SK-N-SH (cell line): ENCODE measurements around the gene MTF1. TPM values are rescaled to one million over a fixed set of nuclear protein-coding genes. Genes with fewer than 3 reads are reported as not detected.

Experiments
- CTCF ChIA-PET: fragments of 300-600, 350-600 bp; formaldehyde crosslinking; extraction: SDS; loops from one replicate; lab custom pipeline; 2021; lab: Yijun Ruan, JAX
- POLR2A ChIA-PET: fragments of 350-600 bp; sonication (Branson Sonifier 250); formaldehyde crosslinking; extraction: SDS; loops from one replicate; lab custom pipeline; 2020; ENCODE audit warnings: antibody characterized with exemption, inconsistent platforms; lab: Yijun Ruan, JAX
- DNase-seq: peaks from one replicate; pipeline ENCODE4 v3.0.0; 2012
- H2AFZ ChIP-seq: fragments of 200-600 bp; sonication (generic); 2 replicates; pipeline ENCODE4 v1.8.1; 2016; ENCODE audit warnings: antibody characterized with exemption, mild to moderate bottlenecking, low read depth
- H3F3A ChIP-seq: fragments of 200-600 bp; sonication (generic); replicated peaks from 2 replicates; pipeline ENCODE3; 2016; ENCODE audit warnings: antibody characterized with exemption, mild to moderate bottlenecking; ENCODE audit not compliant: insufficient read depth
- H3K27ac ChIP-seq, 2 experiments: fragments of 200-500 bp in 1 of 2; fragments of 200-600 bp in 1 of 2; sonication (Bioruptor generic) in 1 of 2; sonication (generic), shearing (Covaris generic) in 1 of 2; 2 replicates each; pipeline versions ENCODE4 v1.5.1 to v1.6.1; 2014 to 2016; ENCODE audit warnings: low read depth in 2 of 2, inconsistent platforms in 1 of 2, low read length in 1 of 2, mild to moderate bottlenecking in 1 of 2, mixed read lengths in 1 of 2
- H3K27me3 ChIP-seq: fragments of 200-600 bp; sonication (generic), shearing (Covaris generic); 2 replicates; pipeline ENCODE4 v1.6.1; 2016; ENCODE audit warnings: mixed run types; ENCODE audit not compliant: insufficient read depth
- H3K36me3 ChIP-seq, 2 experiments: fragments of 200-500 bp in 1 of 2; fragments of 200-600 bp in 1 of 2; sonication (Bioruptor generic) in 1 of 2; sonication (generic) in 1 of 2; replicated peaks in 1 of 2; 2 replicates each; pipeline versions ENCODE3 to v1.5.1; 2014 to 2016; ENCODE audit warnings: low read length in 1 of 2, mild to moderate bottlenecking in 1 of 2; ENCODE audit not compliant: insufficient read depth in 2 of 2, control insufficient read depth in 1 of 2
- H3K4me1 ChIP-seq, 2 experiments: fragments of 200-500 bp in 1 of 2; fragments of 200-600 bp in 1 of 2; sonication (Bioruptor generic) in 1 of 2; sonication (generic), shearing (Covaris generic) in 1 of 2; 2 replicates each; pipeline versions ENCODE4 v1.5.1 to v1.6.1; 2014 to 2016; ENCODE audit warnings: low read depth in 1 of 2, low read length in 1 of 2, mixed run types in 1 of 2; ENCODE audit not compliant: insufficient read depth in 2 of 2, control insufficient read depth in 1 of 2
- H3K4me2 ChIP-seq: fragments of 200-600 bp; sonication (generic), shearing (Covaris generic); 2 replicates; pipeline ENCODE4 v1.6.1; 2017; ENCODE audit warnings: mixed run types
- H3K4me3 ChIP-seq, 2 experiments: fragments of 200-500 bp in 1 of 2; fragments of 200-600 bp in 1 of 2; sonication (Bioruptor generic) in 1 of 2; sonication (generic), shearing (Covaris generic) in 1 of 2; 2 replicates each; pipeline versions ENCODE4 v1.5.1 to v1.8.1; 2014 to 2016; ENCODE audit warnings: low read depth in 2 of 2, inconsistent platforms in 1 of 2, low read length in 1 of 2, mild to moderate bottlenecking in 1 of 2, mixed read lengths in 1 of 2, moderate library complexity in 1 of 2
- H3K79me2 ChIP-seq: fragments of 200-600 bp; sonication (generic); 2 replicates; pipeline ENCODE4 v1.8.1; 2017; ENCODE audit warnings: mild to moderate bottlenecking; ENCODE audit not compliant: insufficient read depth
- H3K9ac ChIP-seq: fragments of 200-600 bp; sonication (generic); 2 replicates; pipeline ENCODE4 v1.6.1; 2017; ENCODE audit warnings: mixed run types
- H3K9me2 ChIP-seq: fragments of 200-600 bp; sonication (generic); 2 replicates; pipeline ENCODE4 v1.6.1; 2017; ENCODE audit warnings: mixed run types
- H3K9me3 ChIP-seq: fragments of 200-600 bp; sonication (generic); 2 replicates; pipeline ENCODE4 v1.6.1; 2017; ENCODE audit warnings: mixed run types, mild to moderate bottlenecking, moderate library complexity
- H4K20me1 ChIP-seq: fragments of 200-600 bp; sonication (generic); 2 replicates; pipeline ENCODE4 v1.6.1; 2017; ENCODE audit warnings: mild to moderate bottlenecking, mixed run types; ENCODE audit not compliant: insufficient read depth
- MXI1 ChIP-seq: IDR thresholded peaks from 2 replicates; pipeline ENCODE4 v1.6.1; 2012; ENCODE audit warnings: mild to moderate bottlenecking, low read depth, low read length, improper control_type of control experiment
- RFX5 ChIP-seq: IDR thresholded peaks from 2 replicates; pipeline ENCODE4 v1.6.1; 2012; ENCODE audit warnings: mild to moderate bottlenecking, improper control_type of control experiment, low read length
- SIN3A ChIP-seq: IDR thresholded peaks from 2 replicates; pipeline ENCODE4 v1.6.1; 2012; ENCODE audit warnings: low read depth, mild to moderate bottlenecking, low read length, moderate library complexity, borderline replicate concordance
- TCF12 ChIP-seq: IDR thresholded peaks from 2 replicates; pipeline ENCODE4 v1.4.0; 2012
- WGBS: methylation state at CpG from one replicate; pipeline ENCODE4 v1.1.6; 2017; ENCODE audit warnings: low lambda C conversion rate; 5-methylcytosine and 5-hydroxymethylcytosine counted together
- polyA plus RNA-seq, 3 experiments: library from polyadenylated mRNA; depleted of rRNA; stranded (reverse); fragments of >200 nt; gene quantifications; 2 replicates each; pipeline ENCODE4 v1.2.3, GENCODE V29; 2012
- TF ChIP-seq, protein P1 (sequence below): fragments of 150-350 bp; IDR thresholded peaks from 2 replicates; pipeline ENCODE4 v1.6.1; 2016; ENCODE audit warnings: mild to moderate bottlenecking, low read depth, low read length
- TF ChIP-seq, protein P2 (sequence below): fragments of 200-600 bp; sonication (generic); IDR thresholded peaks from 2 replicates; pipeline ENCODE4 v1.6.1; 2017; ENCODE audit warnings: antibody characterized with exemption, mild to moderate bottlenecking, moderate library complexity
- TF ChIP-seq, protein P3 (sequence below): IDR thresholded peaks from 2 replicates; pipeline ENCODE4 v1.4.0; 2012; ENCODE audit warnings: low read depth, borderline replicate concordance
- TF ChIP-seq, protein P4 (sequence below): IDR thresholded peaks from 2 replicates; pipeline ENCODE4 v1.6.1; 2012; ENCODE audit warnings: mild to moderate bottlenecking, low read depth, low read length, moderate library complexity

MTF1 gene
- polyA plus RNA-seq, 1 of the 3 experiments (the other 2 are of a cell fraction): 5.0 TPM

DNA sequence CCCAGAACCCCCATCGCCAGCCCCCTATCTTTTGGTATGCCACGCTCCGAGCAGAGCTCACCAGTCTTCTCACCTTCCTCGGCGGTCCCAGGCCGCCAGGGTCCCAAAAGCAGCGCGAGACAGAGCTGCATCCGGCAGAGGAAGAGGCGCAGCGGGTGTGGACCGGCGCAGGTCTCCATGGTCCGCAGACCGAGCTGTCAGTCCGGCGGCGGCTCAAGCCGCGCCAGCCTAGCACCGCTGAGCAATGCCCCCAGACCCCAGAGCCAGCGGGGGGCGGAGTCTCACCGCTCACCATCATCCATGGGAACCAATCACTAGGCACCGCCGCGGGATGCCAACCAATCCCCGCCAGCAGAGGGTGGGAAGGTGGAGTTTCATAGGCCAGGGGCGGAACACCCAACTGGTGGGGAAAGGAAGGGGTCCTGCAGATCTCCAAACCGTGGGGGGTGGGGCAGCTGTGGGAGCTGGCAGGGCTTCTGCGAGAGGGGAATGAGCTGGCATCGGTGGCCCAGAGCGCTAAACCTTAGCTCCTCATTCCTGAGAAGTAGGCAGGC, 94.4 kb downstream of the MTF1 start, which contains the start of gene EPHA10:
Gene EPHA10 (minus strand): TSS at position 233 of the 554 bp plus-strand sequence. CDS start 54 bp downstream, at position 179.
- H3K9ac ChIP-seq: no peak within 1 kb of the TSS
- H3K4me1 ChIP-seq: peaks cover 0 to 13% of the 10 kb centered on the region in 2 experiments; a peak in 1 of 4 replicates
- H4K20me1 ChIP-seq: 0 out of 2 replicates have a peak, but pooled peaks cover 3% of the 10 kb centered on the region
- H2AFZ ChIP-seq: no peak within 1 kb of the TSS
- H3K9me3 ChIP-seq: no peaks in the 10 kb centered on the region
- H3K4me3 ChIP-seq: peak within 1 kb of the TSS in 1 of 2 experiments; percentile 42; a peak in 2 of 4 replicates
- DNase-seq: peak; percentile 97
- WGBS: 7% methylated on average over 24 of the region's 33 CpGs
- no peaks in the 10 kb centered on the region for H3F3A ChIP-seq
- H3K79me2 ChIP-seq: no peaks in the 10 kb centered on the region
- no peaks in the 10 kb centered on the region for H3K9me2 ChIP-seq
- peaks cover 40% of the 10 kb centered on the region for H3K27me3 ChIP-seq
- H3K36me3 ChIP-seq: no peaks in the 10 kb centered on the region
- ChIA-PET CTCF (interaction anchor here (0.5 to 2.4 kb wide), 15 partner anchors 10 to 1347 kb away, joined by 3 to 11 read pairs (median 6); partner anchors contain the start of genes C1orf122, MEAF6, MTF1 and YRDC), POLR2A (interaction anchor here (0.7 to 2.1 kb wide), 5 partner anchors 21 to 73 kb away, joined by 3 to 6 read pairs (median 5); partner anchors contain the start of genes C1orf122, CDCA8 and YRDC)
- no peak for TF ChIP-seq TCF12
- TF ChIP-seq, protein P1, sequence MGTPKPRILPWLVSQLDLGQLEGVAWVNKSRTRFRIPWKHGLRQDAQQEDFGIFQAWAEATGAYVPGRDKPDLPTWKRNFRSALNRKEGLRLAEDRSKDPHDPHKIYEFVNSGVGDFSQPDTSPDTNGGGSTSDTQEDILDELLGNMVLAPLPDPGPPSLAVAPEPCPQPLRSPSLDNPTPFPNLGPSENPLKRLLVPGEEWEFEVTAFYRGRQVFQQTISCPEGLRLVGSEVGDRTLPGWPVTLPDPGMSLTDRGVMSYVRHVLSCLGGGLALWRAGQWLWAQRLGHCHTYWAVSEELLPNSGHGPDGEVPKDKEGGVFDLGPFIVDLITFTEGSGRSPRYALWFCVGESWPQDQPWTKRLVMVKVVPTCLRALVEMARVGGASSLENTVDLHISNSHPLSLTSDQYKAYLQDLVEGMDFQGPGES: no peak
- TF ChIP-seq RFX5: peak; percentile 57; the same call in 1 of the 2 replicates
- TF ChIP-seq, protein P2, sequence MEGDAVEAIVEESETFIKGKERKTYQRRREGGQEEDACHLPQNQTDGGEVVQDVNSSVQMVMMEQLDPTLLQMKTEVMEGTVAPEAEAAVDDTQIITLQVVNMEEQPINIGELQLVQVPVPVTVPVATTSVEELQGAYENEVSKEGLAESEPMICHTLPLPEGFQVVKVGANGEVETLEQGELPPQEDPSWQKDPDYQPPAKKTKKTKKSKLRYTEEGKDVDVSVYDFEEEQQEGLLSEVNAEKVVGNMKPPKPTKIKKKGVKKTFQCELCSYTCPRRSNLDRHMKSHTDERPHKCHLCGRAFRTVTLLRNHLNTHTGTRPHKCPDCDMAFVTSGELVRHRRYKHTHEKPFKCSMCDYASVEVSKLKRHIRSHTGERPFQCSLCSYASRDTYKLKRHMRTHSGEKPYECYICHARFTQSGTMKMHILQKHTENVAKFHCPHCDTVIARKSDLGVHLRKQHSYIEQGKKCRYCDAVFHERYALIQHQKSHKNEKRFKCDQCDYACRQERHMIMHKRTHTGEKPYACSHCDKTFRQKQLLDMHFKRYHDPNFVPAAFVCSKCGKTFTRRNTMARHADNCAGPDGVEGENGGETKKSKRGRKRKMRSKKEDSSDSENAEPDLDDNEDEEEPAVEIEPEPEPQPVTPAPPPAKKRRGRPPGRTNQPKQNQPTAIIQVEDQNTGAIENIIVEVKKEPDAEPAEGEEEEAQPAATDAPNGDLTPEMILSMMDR: no peak
- TF ChIP-seq, protein P3, sequence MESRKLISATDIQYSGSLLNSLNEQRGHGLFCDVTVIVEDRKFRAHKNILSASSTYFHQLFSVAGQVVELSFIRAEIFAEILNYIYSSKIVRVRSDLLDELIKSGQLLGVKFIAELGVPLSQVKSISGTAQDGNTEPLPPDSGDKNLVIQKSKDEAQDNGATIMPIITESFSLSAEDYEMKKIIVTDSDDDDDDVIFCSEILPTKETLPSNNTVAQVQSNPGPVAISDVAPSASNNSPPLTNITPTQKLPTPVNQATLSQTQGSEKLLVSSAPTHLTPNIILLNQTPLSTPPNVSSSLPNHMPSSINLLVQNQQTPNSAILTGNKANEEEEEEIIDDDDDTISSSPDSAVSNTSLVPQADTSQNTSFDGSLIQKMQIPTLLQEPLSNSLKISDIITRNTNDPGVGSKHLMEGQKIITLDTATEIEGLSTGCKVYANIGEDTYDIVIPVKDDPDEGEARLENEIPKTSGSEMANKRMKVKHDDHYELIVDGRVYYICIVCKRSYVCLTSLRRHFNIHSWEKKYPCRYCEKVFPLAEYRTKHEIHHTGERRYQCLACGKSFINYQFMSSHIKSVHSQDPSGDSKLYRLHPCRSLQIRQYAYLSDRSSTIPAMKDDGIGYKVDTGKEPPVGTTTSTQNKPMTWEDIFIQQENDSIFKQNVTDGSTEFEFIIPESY: no peak
- H3K27ac ChIP-seq: no peak within 1 kb of the TSS; a peak in 1 of 4 replicates
- peak within 1 kb of the TSS; percentile 24; the same call in 1 of the 2 replicates for H3K4me2 ChIP-seq

DNA sequence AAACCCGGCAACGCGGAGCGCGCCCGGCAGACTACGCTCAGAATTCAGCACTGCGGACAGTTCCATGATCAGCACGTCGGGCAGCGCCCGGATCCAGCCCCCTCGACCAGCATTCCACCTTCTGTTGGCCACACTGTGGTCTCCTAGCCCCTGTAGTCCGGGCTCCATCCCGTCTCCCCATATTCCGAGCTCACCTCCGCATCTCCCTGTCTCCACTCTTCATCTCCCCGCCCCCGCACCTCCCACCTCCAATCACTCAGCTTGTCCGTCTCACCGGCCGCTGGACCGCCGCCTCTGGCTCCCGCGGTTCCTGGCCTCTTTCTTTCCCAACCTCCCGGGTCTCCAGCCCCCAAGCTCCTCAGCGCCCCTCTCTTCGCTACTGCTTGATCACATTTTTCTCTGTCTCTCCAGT, 95.0 kb downstream of the MTF1 start:
- Histone ChIP-seq H3F3A (no peaks in the 10 kb centered on the region), H3K4me2 (no peak overlapping the region), H3K27ac (no peak overlapping the region), H3K4me1 (peaks cover 0 to 13% of the 10 kb centered on the region in 2 experiments; a peak in 1 of 4 replicates), H3K9me2 (no peaks in the 10 kb centered on the region), H3K27me3 (peaks cover 40% of the 10 kb centered on the region), H3K9me3 (no peaks in the 10 kb centered on the region), H3K79me2 (no peaks in the 10 kb centered on the region), H4K20me1 (0 out of 2 replicates have a peak, but pooled peaks cover 3% of the 10 kb centered on the region), H2AFZ (no peak overlapping the region), H3K9ac (no peak overlapping the region), H3K4me3 (peak overlapping the region in 1 of 2 experiments; percentile 42; a peak in 2 of 4 replicates), H3K36me3 (no peaks in the 10 kb centered on the region)
- CTCF ChIA-PET: interaction anchor here (0.5 to 2.4 kb wide), 10 partner anchors 10 to 1348 kb away, joined by 3 to 9 read pairs (median 4); a partner anchor contains a TSS
- peak; percentile 64 for DNase-seq
- POLR2A ChIA-PET: interaction anchor here (0.7 to 2.1 kb wide), 3 partner anchors 21 to 43 kb away, joined by 3 to 6 read pairs (median 4); partner anchors contain the start of genes C1orf122 and YRDC
- TF ChIP-seq, protein P2: no peak
- TF ChIP-seq, protein P4, sequence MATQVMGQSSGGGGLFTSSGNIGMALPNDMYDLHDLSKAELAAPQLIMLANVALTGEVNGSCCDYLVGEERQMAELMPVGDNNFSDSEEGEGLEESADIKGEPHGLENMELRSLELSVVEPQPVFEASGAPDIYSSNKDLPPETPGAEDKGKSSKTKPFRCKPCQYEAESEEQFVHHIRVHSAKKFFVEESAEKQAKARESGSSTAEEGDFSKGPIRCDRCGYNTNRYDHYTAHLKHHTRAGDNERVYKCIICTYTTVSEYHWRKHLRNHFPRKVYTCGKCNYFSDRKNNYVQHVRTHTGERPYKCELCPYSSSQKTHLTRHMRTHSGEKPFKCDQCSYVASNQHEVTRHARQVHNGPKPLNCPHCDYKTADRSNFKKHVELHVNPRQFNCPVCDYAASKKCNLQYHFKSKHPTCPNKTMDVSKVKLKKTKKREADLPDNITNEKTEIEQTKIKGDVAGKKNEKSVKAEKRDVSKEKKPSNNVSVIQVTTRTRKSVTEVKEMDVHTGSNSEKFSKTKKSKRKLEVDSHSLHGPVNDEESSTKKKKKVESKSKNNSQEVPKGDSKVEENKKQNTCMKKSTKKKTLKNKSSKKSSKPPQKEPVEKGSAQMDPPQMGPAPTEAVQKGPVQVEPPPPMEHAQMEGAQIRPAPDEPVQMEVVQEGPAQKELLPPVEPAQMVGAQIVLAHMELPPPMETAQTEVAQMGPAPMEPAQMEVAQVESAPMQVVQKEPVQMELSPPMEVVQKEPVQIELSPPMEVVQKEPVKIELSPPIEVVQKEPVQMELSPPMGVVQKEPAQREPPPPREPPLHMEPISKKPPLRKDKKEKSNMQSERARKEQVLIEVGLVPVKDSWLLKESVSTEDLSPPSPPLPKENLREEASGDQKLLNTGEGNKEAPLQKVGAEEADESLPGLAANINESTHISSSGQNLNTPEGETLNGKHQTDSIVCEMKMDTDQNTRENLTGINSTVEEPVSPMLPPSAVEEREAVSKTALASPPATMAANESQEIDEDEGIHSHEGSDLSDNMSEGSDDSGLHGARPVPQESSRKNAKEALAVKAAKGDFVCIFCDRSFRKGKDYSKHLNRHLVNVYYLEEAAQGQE: peak; percentile 99
- TF ChIP-seq MXI1 (peak; percentile 36; the same call in 1 of the 2 replicates), SIN3A (peak; percentile 83; the same call in 1 of the 2 replicates)
- WGBS: 6% methylated on average over 25 of the region's 29 CpGs
